IPS DF 4.7 (cell line): Measurements from ENCODE around the gene DCAF17.
"Not testable (repeated sequence)": the region's sequence is repeated elsewhere in the genome, so short reads cannot be mapped to it uniquely, and the experiment has no call there.

Source experiments
- DNase-seq: peaks from one replicate; pipeline ENCODE4 v3.0.0-alpha.2; 2013; ENCODE audit warnings: low spot score; ENCODE audit errors: extremely low read depth

DCAF17 gene

GRCh38 chr2:171512683-171513195 is 78.7 kb downstream of the DCAF17 start:
- no peak for DNase-seq

GRCh38 chr2:171513719-171514160 is 79.7 kb downstream of the DCAF17 start:
- no peak for DNase-seq

GRCh38 chr2:171514908-171515582 is 81.0 kb downstream of the DCAF17 start:
- no peak for DNase-seq

- no peak for DNase-seq
These were observed 81.8 kb downstream of the DCAF17 start for GRCh38 chr2:171515672-171516298.

- DNase-seq, result no peak
These were observed 82.8 kb downstream of the DCAF17 start for GRCh38 chr2:171516793-171517192.

GRCh38 chr2:171520471-171520870 is 86.4 kb downstream of the DCAF17 start:
- DNase-seq, result no peak

- no peak for DNase-seq
These were observed 87.5 kb downstream of the DCAF17 start for GRCh38 chr2:171521361-171522051.

- no peak for DNase-seq
These were observed 88.2 kb downstream of the DCAF17 start, which contains the start of gene CYBRD1 for GRCh38 chr2:171522052-171522787. TSS of gene CYBRD1 (plus strand) at chr2:171522474. CDS start at chr2:171522546, 72 bp downstream.

GRCh38 chr2:171522788-171523087 is 88.7 kb downstream of the DCAF17 start:
- no peak for DNase-seq

- DNase-seq, result no peak
These were observed 89.3 kb downstream of the DCAF17 start for GRCh38 chr2:171523088-171524017.

- no peak for DNase-seq
These were observed 90.0 kb downstream of the DCAF17 start for GRCh38 chr2:171524018-171524401.

GRCh38 chr2:171529914-171530313 is 95.9 kb downstream of the DCAF17 start:
- no peak for DNase-seq

- DNase-seq, result no peak
These were observed 96.4 kb downstream of the DCAF17 start for GRCh38 chr2:171530378-171530777.

- DNase-seq, result not testable (repeated sequence)
These were observed 96.8 kb downstream of the DCAF17 start for GRCh38 chr2:171530859-171531258.

- no peak for DNase-seq
These were observed 97.3 kb downstream of the DCAF17 start for GRCh38 chr2:171531291-171531690.

- no peak for DNase-seq
These were observed 97.9 kb downstream of the DCAF17 start for GRCh38 chr2:171531836-171532450.

- no peak for DNase-seq
These were observed 99.3 kb downstream of the DCAF17 start for GRCh38 chr2:171533331-171533730.
